A549 treated with Hydrocortisone at 1 μM for 4 hours (cell line): Measurements from ENCODE around the gene PSG5. TPM values are rescaled to one million over a fixed set of nuclear protein-coding genes. Genes with fewer than 3 reads are reported as not detected.

Experiments used
- total RNA-seq: library from RNA; stranded (reverse); fragments of 200-300 nt; extraction: Qiagen RNA extraction; gene quantifications from 5 replicates; pipeline ENCODE4 v1.2.3, GENCODE V29; 2022

Gene PSG5
- total RNA-seq: 0.40 to 0.95 TPM (median 0.58 TPM) in 5 replicates

GRCh38 chr19:43186311-43186935 is at the start of gene PSG5:
PSG5 (minus strand) TSS chr19:43186536; CDS start chr19:43186405, 131 bp downstream.

DNA sequence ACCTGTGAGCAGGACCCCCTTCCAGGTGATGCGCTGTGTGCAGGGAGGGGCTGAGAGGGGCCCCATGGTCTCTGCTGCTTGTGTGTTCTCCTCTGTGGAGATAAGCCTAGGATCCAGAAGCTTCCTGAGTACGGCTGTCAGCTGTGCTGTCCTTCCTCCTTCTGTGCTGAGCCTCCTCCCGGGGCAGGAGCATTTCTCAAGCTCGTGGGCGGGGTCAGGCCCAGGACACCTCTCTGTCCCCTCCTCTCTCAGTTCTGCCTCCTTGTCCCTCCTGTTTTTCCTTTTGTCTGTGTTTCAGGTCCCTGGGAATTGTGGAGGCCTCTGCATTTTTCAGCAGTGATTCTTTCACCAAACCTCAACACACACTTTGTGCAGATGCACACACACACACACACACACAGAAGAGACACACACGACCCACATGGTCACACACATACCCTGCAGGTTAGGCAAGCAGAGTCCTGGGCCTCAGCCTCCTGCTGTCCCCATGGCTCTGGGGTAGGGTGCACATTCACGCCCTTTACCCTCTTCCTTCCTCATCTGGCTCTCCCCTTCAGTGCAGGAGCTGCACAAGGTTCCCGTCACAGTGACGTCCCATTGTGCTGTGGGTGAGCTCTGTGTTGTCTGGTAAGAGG is 19.3 kb upstream of the PSG5 start, which contains the start of gene PSG4:
PSG4 (minus strand) TSS at position 168 of the 635 bp plus-strand sequence; CDS start at position 66, 102 bp downstream.

Other genes with a start within 250 kb of the PSG5 start
- gene PSG7, start 249.3 kb downstream of the PSG5 start, total RNA-seq: 0.10 TPM in 1 of 5 replicates, not detected in the others
- not detected in 5 replicates for gene PSG11, start 160.1 kb downstream of the PSG5 start, total RNA-seq
- gene PSG2, start 103.8 kb downstream of the PSG5 start, total RNA-seq: 0.05 TPM in 1 of 5 replicates, not detected in the others
- 0.56 to 0.91 TPM (median 0.74 TPM) in 5 replicates for gene PSG4, start 19.1 kb upstream of the PSG5 start, total RNA-seq
- 0.05 to 0.16 TPM (median 0.11 TPM) in 4 of 5 replicates, not detected in the other for gene PSG9, start 83.0 kb upstream of the PSG5 start, total RNA-seq
- gene CD177, start 167.2 kb upstream of the PSG5 start, total RNA-seq: 0.07 to 0.11 TPM (median 0.08 TPM) in 4 of 5 replicates, not detected in the other
- gene TEX101, start 228.4 kb upstream of the PSG5 start, total RNA-seq: not detected in 5 replicates